H1 (cell line): ENCODE measurements around the gene RSPH6A. TPM values are rescaled to one million over a fixed set of nuclear protein-coding genes. Genes with fewer than 3 reads are reported as not detected.
A peak's percentile ranks its signal among the peaks of the same experiment; 100 is the strongest.

ENCODE experiments used
- CTCF ChIA-PET: fragments of 300-600 bp; sonication (Branson Sonifier 250); formaldehyde crosslinking; loops from one replicate; lab custom pipeline; 2021; ENCODE audit not compliant: partially characterized antibody; lab: Charles Lee
- POLR2A ChIA-PET: fragments of 300-600 bp; sonication (Branson Sonifier 250); formaldehyde crosslinking; loops from one replicate; lab custom pipeline; 2021; ENCODE audit warnings: inconsistent platforms; ENCODE audit not compliant: partially characterized antibody; lab: Charles Lee
- DNase-seq, 2 experiments: peaks; one replicate each; pipeline versions ENCODE4 v3.0.0 to v3.0.0-alpha.2; 2010 to 2022; ENCODE audit warnings: low spot score in 2 of 2, low read depth in 1 of 2, mixed read lengths in 1 of 2
- FAIRE-seq: peaks from 2 replicates; lab custom pipeline; 2011; peaks lifted over from hg19 to GRCh38; lab: Jason Lieb, UNC
- H2AFZ ChIP-seq: 2 replicates; pipeline ENCODE4 v1.8.1; 2012; ENCODE audit warnings: low read length, inconsistent platforms
- H2AK5ac ChIP-seq: 2 replicates; pipeline ENCODE4 v1.6.1; 2013; ENCODE audit warnings: low read depth, low read length
- H2BK120ac ChIP-seq: replicated peaks from 2 replicates; pipeline ENCODE3; 2013; ENCODE audit warnings: low read depth, low read length, inconsistent platforms
- H2BK12ac ChIP-seq: 2 replicates; pipeline ENCODE4 v1.6.1; 2013; ENCODE audit warnings: low read depth, low read length
- H2BK15ac ChIP-seq: 2 replicates; pipeline ENCODE4 v1.6.1; 2013; ENCODE audit warnings: low read length
- H2BK20ac ChIP-seq: 2 replicates; pipeline ENCODE4 v1.6.1; 2013; ENCODE audit warnings: low read length
- H2BK5ac ChIP-seq: 2 replicates; pipeline ENCODE4 v1.6.1; 2013; ENCODE audit warnings: low read depth, low read length
- H3K14ac ChIP-seq: 2 replicates; pipeline ENCODE4 v1.6.1; 2013; ENCODE audit warnings: inconsistent platforms; ENCODE audit not compliant: insufficient read length
- H3K18ac ChIP-seq: 2 replicates; pipeline ENCODE4 v1.6.1; 2013; ENCODE audit warnings: low read length; ENCODE audit errors: extremely low read depth
- H3K23ac ChIP-seq: 2 replicates; pipeline ENCODE4 v1.6.1; 2013; ENCODE audit warnings: inconsistent platforms; ENCODE audit not compliant: insufficient read length
- H3K23me2 ChIP-seq: 2 replicates; pipeline ENCODE4 v1.6.1; 2013; ENCODE audit warnings: low read depth, low read length
- H3K27ac ChIP-seq: 2 replicates; pipeline ENCODE4 v1.6.1; 2011; ENCODE audit warnings: low read depth, low read length, inconsistent platforms
- H3K27me3 ChIP-seq, 4 experiments: replicated peaks in 1 of 4; 1 replicate in 1 of 4; 2 replicates in 3 of 4; pipeline versions ENCODE4 v1.6.1 to v1.8.1; 2011 to 2013; ENCODE audit warnings: low read length in 3 of 4, mild to moderate bottlenecking in 3 of 4, inconsistent platforms in 2 of 4, mixed read lengths in 2 of 4, moderate library complexity in 1 of 4; ENCODE audit not compliant: control insufficient read depth in 3 of 4, insufficient read depth in 3 of 4; ENCODE audit errors: extremely low read depth in 1 of 4
- H3K36me3 ChIP-seq, 4 experiments: 2 replicates each; pipeline versions ENCODE4 v1.6.1 to v1.8.1; 2011 to 2013; ENCODE audit warnings: mild to moderate bottlenecking in 4 of 4, low read length in 3 of 4, moderate library complexity in 2 of 4, control low read depth in 1 of 4, inconsistent platforms in 1 of 4; ENCODE audit not compliant: insufficient read depth in 4 of 4, control insufficient read depth in 2 of 4
- H3K4ac ChIP-seq: replicated peaks from 2 replicates; pipeline ENCODE3; 2013; ENCODE audit warnings: low read length, low read depth, mixed read lengths, inconsistent platforms; ENCODE audit not compliant: insufficient read length
- H3K4me1 ChIP-seq, 4 experiments: replicated peaks in 1 of 4; 1 replicate in 1 of 4; 2 replicates in 3 of 4; pipeline versions ENCODE4 v1.6.1 to v1.8.1; 2011 to 2013; ENCODE audit warnings: low read length in 3 of 4, inconsistent platforms in 2 of 4, mixed read lengths in 1 of 4; ENCODE audit not compliant: insufficient read depth in 4 of 4, control insufficient read depth in 3 of 4
- H3K4me2 ChIP-seq, 2 experiments: 2 replicates each; pipeline versions ENCODE4 v1.6.1 to v1.8.1; 2011 to 2013; ENCODE audit warnings: low read depth in 2 of 2, low read length in 2 of 2, control low read depth in 1 of 2, inconsistent platforms in 1 of 2, mild to moderate bottlenecking in 1 of 2; ENCODE audit not compliant: insufficient read depth in 1 of 2
- H3K4me3 ChIP-seq, 4 experiments: fragments of 200-600, 300-600 bp in 1 of 4; sonication (generic), shearing (Covaris generic), sonication (Bioruptor Twin) in 1 of 4; 2 replicates each; pipeline versions ENCODE4 v1.5.1 to v1.8.1; 2011 to 2016; ENCODE audit warnings: low read length in 4 of 4, low read depth in 3 of 4, control low read depth in 2 of 4, inconsistent platforms in 2 of 4, mild to moderate bottlenecking in 2 of 4, mixed read lengths in 1 of 4, moderate library complexity in 1 of 4; ENCODE audit not compliant: insufficient read depth in 2 of 4; ENCODE audit errors: extremely low read depth in 1 of 4
- H3K56ac ChIP-seq: replicated peaks from 2 replicates; pipeline ENCODE3; 2013; ENCODE audit warnings: low read depth, mild to moderate bottlenecking, mixed read lengths, low read length, inconsistent platforms; ENCODE audit not compliant: insufficient read length
- H3K79me1 ChIP-seq: 2 replicates; pipeline ENCODE4 v1.6.1; 2013; ENCODE audit warnings: low read depth, low read length, control low read depth
- H3K79me2 ChIP-seq, 2 experiments: 2 replicates each; pipeline versions ENCODE4 v1.6.1 to v1.8.1; 2012 to 2013; ENCODE audit warnings: low read length in 2 of 2, mild to moderate bottlenecking in 2 of 2, inconsistent platforms in 1 of 2; ENCODE audit not compliant: insufficient read depth in 2 of 2, control insufficient read depth in 1 of 2
- H3K9ac ChIP-seq, 4 experiments: replicated peaks in 1 of 4; 1 replicate in 1 of 4; 2 replicates in 3 of 4; pipeline versions ENCODE4 v1.6.1 to v1.8.1; 2011 to 2013; ENCODE audit warnings: low read depth in 3 of 4, low read length in 3 of 4, control low read depth in 2 of 4, mild to moderate bottlenecking in 2 of 4, moderate library complexity in 2 of 4, inconsistent platforms in 1 of 4; ENCODE audit errors: extremely low read depth in 1 of 4
- H3K9me3 ChIP-seq, 2 experiments: 2 replicates each; pipeline versions ENCODE4 v1.6.1 to v1.8.1; 2012 to 2013; ENCODE audit warnings: mild to moderate bottlenecking in 2 of 2, moderate library complexity in 2 of 2, control low read depth in 1 of 2, inconsistent platforms in 1 of 2, low read depth in 1 of 2, low read length in 1 of 2, mixed read lengths in 1 of 2; ENCODE audit not compliant: insufficient read depth in 2 of 2
- H4K20me1 ChIP-seq, 2 experiments: replicated peaks in 1 of 2; 2 replicates each; pipeline versions ENCODE3 to v1.8.1; 2011 to 2013; ENCODE audit warnings: inconsistent platforms in 2 of 2, low read length in 2 of 2, mild to moderate bottlenecking in 1 of 2; ENCODE audit not compliant: insufficient read depth in 2 of 2, control insufficient read depth in 1 of 2
- H4K5ac ChIP-seq: 2 replicates; pipeline ENCODE4 v1.6.1; 2013; ENCODE audit warnings: low read length, low read depth, mixed read lengths, inconsistent platforms; ENCODE audit not compliant: insufficient read length
- H4K8ac ChIP-seq: 2 replicates; pipeline ENCODE4 v1.8.0; 2013; ENCODE audit warnings: mild to moderate bottlenecking, moderate library complexity, low read length, inconsistent platforms; ENCODE audit not compliant: insufficient read depth; ENCODE audit errors: extremely low read depth
- H4K91ac ChIP-seq: replicated peaks from 2 replicates; pipeline ENCODE3; 2013; ENCODE audit warnings: low read length, mixed read lengths, inconsistent platforms; ENCODE audit not compliant: insufficient read length
- ATF3 ChIP-seq: IDR thresholded peaks from 2 replicates; pipeline ENCODE4 v1.6.1; 2011; ENCODE audit warnings: low read depth, mild to moderate bottlenecking, low read length; ENCODE audit not compliant: insufficient read depth
- CBX5 ChIP-seq: fragments of 300-800, 300-1000 bp; sonication (generic); IDR thresholded peaks from 2 replicates; pipeline ENCODE4 v1.7.1; 2016; ENCODE audit warnings: antibody characterized with exemption, low read length, low read depth
- KDM1A ChIP-seq: fragments of 200-600, 300-600 bp; sonication (generic); IDR thresholded peaks from 2 replicates; pipeline ENCODE4 v1.7.1; 2016; ENCODE audit warnings: mild to moderate bottlenecking, low read length, borderline replicate concordance
- NANOG ChIP-seq: IDR thresholded peaks from 2 replicates; pipeline ENCODE4 v1.6.1; 2011; ENCODE audit warnings: low read length, low read depth, mild to moderate bottlenecking, inconsistent platforms; ENCODE audit not compliant: insufficient read depth, poor library complexity, severe bottlenecking
- POLR2A ChIP-seq, 2 experiments: IDR thresholded peaks; 1 replicate in 1 of 2; 2 replicates in 1 of 2; pipeline ENCODE4 v1.6.1; 2011; ENCODE audit warnings: low read depth in 2 of 2, low read length in 2 of 2, mild to moderate bottlenecking in 2 of 2; ENCODE audit errors: control extremely low read depth in 1 of 2
- RNF2 ChIP-seq: fragments of 200-900, 300-1000 bp; sonication (generic); IDR thresholded peaks from 2 replicates; pipeline ENCODE4 v1.7.1; 2016; ENCODE audit warnings: borderline replicate concordance, low read depth, mild to moderate bottlenecking, antibody characterized with exemption, low read length; ENCODE audit not compliant: poor library complexity, severe bottlenecking; ENCODE audit errors: missing control alignments
- WGBS, 2 experiments: shearing (Covaris generic) in 1 of 2; methylation state at CpG; one replicate each; pipeline versions ENCODE4 v1.1.6 to v1.1.7; 2013 to 2015; ENCODE audit warnings: low lambda C conversion rate in 2 of 2, mixed read lengths in 2 of 2, inconsistent platforms in 1 of 2, low coverage in 1 of 2, missing lambda C conversion rate in 1 of 2; ENCODE audit not compliant: insufficient replicate concordance in 2 of 2, insufficient coverage in 1 of 2, insufficient read length in 1 of 2; ENCODE audit errors: extremely low coverage in 1 of 2, missing lambda C conversion rate in 1 of 2; 5-methylcytosine and 5-hydroxymethylcytosine counted together
- polyA plus RNA-seq, 7 experiments: library from polyadenylated mRNA; depleted of rRNA in 3 of 7; stranded (reverse) in 5 of 7; unstranded in 2 of 7; fragments of >200 nt in 5 of 7; fragments of 200-250 nt in 2 of 7; gene quantifications; 1 replicate in 5 of 7; 2 replicates in 1 of 7; 4 replicates in 1 of 7; pipeline versions ENCODE4 v1.2.1 to v1.2.3, GENCODE V29; 2011 to 2013; ENCODE audit warnings: missing spikeins in 2 of 7, mixed read lengths in 2 of 7
- total RNA-seq: library from RNA; stranded (reverse); fragmentation: NEBNext Ultra II Directional; extraction: Animal tissue kit (Norgen Biotek cat#: 25700); gene quantifications from 2 replicates; pipeline ENCODE4 v1.2.1, GENCODE V29; 2021
- TF ChIP-seq, protein P1 (sequence below), 3 experiments: IDR thresholded peaks; 1 replicate in 2 of 3; 2 replicates in 1 of 3; pipeline versions ENCODE4 v1.5.1 to v1.6.1; 2011; ENCODE audit warnings: low read length in 3 of 3, mild to moderate bottlenecking in 3 of 3, inconsistent platforms in 2 of 3, low read depth in 1 of 3, moderate library complexity in 1 of 3; ENCODE audit not compliant: insufficient read depth in 1 of 3; ENCODE audit errors: control extremely low read depth in 1 of 3

The RSPH6A gene
- total and polyA plus RNA-seq, 2 of the 8 experiments (the other 6 are each of a cell fraction or from before 2014, with no cell fraction given): 0.05 to 0.19 TPM

- CTCF ChIA-PET: interaction anchor here (0.6 to 9.4 kb wide), 8 partner anchors 9 to 113 kb away, joined by 3 to 107 read pairs (median 4); partner anchors contain the start of gene RSPH6A
- POLR2A ChIA-PET: interaction anchor here (0.7 to 9.8 kb wide), 7 partner anchors 10 to 36 kb away, joined by 3 to 106 read pairs (median 4); partner anchors contain the start of genes DMPK, DMWD, RSPH6A and SIX5
- TF ChIP-seq KDM1A (no peak), RNF2 (no peak), ATF3 (no peak), POLR2A (IDR thresholded peaks at IDR 0.05; ENCODE audit: control extremely low read depth in 1 of 2, low read depth in 2 of 2, low read length in 2 of 2) (no peak), CBX5 (no peak), NANOG (no peak)
- TF ChIP-seq, protein P1, sequence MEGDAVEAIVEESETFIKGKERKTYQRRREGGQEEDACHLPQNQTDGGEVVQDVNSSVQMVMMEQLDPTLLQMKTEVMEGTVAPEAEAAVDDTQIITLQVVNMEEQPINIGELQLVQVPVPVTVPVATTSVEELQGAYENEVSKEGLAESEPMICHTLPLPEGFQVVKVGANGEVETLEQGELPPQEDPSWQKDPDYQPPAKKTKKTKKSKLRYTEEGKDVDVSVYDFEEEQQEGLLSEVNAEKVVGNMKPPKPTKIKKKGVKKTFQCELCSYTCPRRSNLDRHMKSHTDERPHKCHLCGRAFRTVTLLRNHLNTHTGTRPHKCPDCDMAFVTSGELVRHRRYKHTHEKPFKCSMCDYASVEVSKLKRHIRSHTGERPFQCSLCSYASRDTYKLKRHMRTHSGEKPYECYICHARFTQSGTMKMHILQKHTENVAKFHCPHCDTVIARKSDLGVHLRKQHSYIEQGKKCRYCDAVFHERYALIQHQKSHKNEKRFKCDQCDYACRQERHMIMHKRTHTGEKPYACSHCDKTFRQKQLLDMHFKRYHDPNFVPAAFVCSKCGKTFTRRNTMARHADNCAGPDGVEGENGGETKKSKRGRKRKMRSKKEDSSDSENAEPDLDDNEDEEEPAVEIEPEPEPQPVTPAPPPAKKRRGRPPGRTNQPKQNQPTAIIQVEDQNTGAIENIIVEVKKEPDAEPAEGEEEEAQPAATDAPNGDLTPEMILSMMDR (IDR thresholded peaks at IDR 0.05; ENCODE audit: control extremely low read depth in 1 of 3, insufficient read depth in 1 of 3, low read depth in 1 of 3, low read length in 3 of 3): no peak
These were observed 10.8 kb downstream of the RSPH6A start for GRCh38 chr19:45804140-45804958.

More at GRCh38 chr19:45804140-45804958, 10.8 kb downstream of the RSPH6A start:
- Histone ChIP-seq H3K9ac (no peak overlapping the region), H3K4me3 (no peak overlapping the region), H2BK5ac (no peak overlapping the region), H4K91ac (no peak overlapping the region), H3K9me3 (no peaks in the 10 kb centered on the region; a peak in 1 of 4 replicates), H3K14ac (no peak overlapping the region), H4K20me1 (no peaks in the 10 kb centered on the region), H2BK20ac (no peak overlapping the region), H4K8ac (peak overlapping the region; percentile 9; the same call in 1 of the 2 replicates), H3K79me1 (no peaks in the 10 kb centered on the region), H2AK5ac (no peak overlapping the region), H3K4me2 (no peak overlapping the region), H3K56ac (no peak overlapping the region), H3K23me2 (no peaks in the 10 kb centered on the region; the same call in 1 of the 2 replicates), H3K27me3 (peaks cover 0 to 2% (median 0%) of the 10 kb centered on the region in 4 experiments; a peak in 3 of 7 replicates), H2BK120ac (no peak overlapping the region), H3K23ac (no peak overlapping the region), H3K4me1 (peaks cover 0 to 4% (median 0%) of the 10 kb centered on the region in 4 experiments; a peak in 3 of 7 replicates), H3K79me2 (no peaks in the 10 kb centered on the region), H3K18ac (no peak overlapping the region), H3K4ac (no peak overlapping the region), H2AFZ (no peak overlapping the region), H2BK15ac (0 out of 2 replicates have a peak overlapping the region, but pooled peaks have one; percentile 72), H2BK12ac (0 out of 2 replicates have a peak overlapping the region, but pooled peaks have one; percentile 60), H3K27ac (no peak overlapping the region), H3K36me3 (no peaks in the 10 kb centered on the region), H4K5ac (no peak overlapping the region)
- 91% methylated on average over 45 of the region's 57 CpGs; no CpG with 5 or more reads in 1 of the 2 experiments for WGBS, 2 experiments
- DNase-seq (no peak), FAIRE-seq (no peak)
